Glomerular visceral epithelial cell (primary cell): ENCODE results near the gene CABP4.
A peak's percentile ranks its signal among the peaks of the same experiment; 100 is the strongest.
"Not testable (repeated sequence)": the region's sequence is repeated elsewhere in the genome, so short reads cannot be mapped to it uniquely, and the experiment has no call there.

ENCODE experiments used
- DNase-seq: peaks from one replicate; pipeline ENCODE4 v3.0.0-alpha.2; 2016; ENCODE audit errors: extremely low spot score

The CABP4 gene

DNA sequence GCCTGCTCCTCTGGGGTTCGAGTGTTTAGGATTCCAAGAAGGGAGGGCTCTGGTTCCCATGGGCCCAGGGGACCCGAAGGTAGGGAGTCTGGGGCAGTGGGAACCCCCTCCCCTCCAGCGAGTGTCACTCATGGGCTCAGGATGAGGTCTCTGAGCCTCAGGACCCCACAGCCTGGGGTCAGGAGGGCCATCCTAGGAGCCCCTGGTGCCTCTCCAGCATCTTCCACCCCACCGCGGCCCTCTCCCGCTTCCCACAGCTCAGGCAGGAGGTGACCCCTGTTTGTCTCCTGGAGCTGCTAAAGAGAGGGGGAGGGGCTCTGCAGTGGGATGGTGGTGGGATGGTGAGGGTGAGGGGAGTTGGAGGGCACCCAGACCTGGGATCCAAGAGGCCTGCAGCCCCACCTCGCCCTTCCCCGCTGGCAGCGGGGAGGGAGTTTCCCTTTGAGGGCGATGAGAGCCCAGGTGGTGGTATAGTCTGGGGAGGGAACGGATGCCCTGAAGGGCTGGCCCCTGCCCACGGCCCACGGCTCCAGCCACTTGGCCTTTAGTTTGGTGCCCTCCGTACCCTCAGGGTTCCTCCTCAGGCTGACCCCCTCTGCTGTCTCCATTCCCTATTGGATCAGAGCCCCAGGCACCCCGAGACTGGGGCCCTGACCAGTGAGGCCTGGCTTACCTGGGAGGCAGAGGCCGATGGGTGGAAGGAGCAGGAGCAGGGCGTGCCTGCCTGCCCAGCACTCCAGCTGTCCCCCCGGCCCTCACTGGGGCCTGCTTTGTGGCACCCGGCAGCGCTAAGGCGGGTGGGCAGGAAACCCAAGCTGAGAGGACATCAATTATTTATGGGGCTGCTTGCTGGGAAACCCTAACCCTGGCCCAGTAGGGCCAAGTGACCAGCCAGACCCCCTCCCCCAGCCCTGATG, 1.1 kb upstream of the CABP4 start:
- DNase-seq, result no peak

DNA sequence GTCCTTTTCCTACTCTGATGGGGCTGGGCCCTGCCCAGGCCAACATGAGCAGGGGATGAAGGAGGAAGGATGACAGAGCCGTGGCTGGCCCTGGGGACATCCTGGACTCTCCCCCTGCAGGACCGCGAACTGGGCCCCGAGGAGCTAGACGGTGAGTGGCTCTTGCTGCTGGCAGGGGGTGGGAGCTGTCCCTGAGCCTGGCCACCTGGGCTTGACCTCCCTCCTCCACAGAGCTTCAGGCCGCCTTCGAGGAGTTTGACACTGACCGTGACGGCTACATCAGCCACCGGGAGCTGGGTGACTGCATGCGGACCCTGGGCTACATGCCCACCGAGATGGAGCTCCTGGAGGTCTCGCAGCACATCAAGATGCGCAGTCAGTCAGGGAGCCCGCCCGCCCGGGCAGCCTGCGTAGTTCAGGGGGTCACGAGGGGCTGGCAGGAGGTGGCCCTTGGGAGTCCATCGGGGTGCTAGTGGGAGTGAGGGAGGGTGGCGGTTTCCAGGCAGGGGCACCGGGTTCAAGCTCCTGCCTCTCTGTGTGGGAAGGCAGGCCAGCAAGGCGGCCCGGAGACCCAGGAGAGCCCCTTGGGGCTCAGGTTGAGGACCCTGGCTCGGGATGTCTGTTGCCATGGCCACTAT, 1.0 kb downstream of the CABP4 start:
- DNase-seq, result no peak

DNA sequence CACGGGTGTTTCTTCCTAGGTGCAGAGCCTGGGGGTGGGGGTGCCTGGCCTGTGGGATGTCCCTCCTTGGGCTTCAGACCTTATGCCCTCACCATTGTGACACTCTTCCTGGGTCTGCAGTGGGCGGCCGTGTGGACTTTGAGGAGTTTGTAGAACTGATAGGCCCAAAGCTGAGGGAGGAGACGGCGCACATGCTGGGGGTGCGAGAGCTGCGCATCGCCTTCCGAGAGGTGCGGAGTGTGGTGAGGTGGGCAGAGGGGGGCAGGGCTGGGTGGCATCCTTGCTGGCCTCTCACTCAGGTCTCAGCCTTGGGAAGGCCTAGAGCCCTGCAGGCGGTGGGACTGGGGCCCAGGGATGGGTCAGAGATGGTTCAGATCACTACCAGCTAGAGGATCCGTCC, 2.3 kb downstream of the CABP4 start:
- no peak for DNase-seq

DNA sequence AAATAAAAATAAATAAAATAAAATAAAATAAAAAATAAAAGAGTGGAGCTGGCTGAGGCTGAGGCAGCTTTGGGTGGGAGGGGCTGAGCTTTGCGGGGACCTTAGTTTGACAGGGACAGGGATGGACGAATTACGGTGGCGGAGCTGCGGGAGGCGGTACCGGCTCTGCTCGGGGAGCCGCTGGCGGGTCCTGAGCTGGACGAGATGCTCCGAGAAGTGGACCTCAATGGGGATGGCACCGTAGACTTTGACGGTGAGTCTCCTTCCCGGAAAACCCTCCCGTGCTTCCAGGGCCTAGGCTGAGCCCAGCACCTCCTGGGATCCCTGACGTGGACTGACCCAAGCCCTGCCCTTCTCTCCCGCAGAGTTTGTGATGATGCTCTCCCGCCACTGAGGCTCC, 3.1 kb downstream of the CABP4 start:
- DNase-seq, result no peak

DNA sequence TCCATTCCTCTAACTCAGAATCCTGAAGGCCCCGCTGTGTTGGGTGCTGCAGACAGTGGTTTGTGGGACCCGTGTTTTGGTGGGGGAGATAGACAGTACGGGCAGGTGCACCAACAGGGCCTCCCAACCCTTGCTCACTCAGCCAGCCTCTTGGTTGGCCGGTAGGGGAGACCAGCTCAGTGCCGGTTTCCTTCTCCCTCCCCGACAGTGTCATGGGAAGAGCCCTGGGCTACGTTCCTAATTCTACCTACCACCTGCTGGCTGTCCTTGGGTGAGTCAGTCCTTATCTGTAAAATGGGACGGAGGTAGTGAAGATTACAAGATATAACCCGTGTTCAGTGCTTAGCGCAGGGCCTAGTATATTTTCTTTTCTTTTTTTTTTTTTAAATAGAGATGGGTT, 8.0 kb downstream of the CABP4 start:
- DNase-seq, result no peak

DNA sequence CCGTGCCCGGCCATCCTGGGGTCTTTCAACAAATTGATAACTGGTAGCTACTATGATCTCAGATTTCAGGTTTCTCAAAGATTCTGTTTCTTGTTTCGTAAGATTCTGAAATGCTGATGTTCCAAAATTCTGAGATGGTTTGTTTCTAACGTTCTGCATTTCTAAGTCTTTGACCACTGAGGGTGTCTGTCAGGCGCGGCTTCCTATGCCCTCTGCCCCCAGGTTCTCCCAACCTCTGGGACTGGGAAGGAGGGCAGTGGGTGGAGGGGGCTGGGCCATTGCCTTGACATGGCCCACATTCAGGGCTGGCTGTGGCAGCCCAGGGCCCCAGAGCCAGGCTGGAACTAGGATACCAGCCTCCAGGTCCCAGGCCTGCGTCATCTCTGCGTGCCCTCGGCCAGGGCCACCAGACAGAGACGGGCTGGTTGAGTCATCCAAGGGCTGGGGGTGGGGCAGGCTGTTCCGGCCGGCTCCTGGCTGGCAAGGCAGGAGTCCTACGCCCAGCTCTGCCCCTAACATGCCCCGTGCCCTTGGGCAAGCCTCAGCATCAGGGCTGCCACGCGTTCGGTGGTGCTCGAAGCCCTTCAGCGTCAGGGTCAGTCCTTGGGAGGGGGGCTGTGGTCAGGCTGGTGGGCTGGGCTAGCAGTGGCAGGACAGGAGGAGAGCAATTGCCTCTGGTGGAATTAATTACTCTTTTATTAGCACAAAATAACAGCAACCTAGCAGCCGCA, 8.7 kb downstream of the CABP4 start:
- DNase-seq, result peak; percentile 88

DNA sequence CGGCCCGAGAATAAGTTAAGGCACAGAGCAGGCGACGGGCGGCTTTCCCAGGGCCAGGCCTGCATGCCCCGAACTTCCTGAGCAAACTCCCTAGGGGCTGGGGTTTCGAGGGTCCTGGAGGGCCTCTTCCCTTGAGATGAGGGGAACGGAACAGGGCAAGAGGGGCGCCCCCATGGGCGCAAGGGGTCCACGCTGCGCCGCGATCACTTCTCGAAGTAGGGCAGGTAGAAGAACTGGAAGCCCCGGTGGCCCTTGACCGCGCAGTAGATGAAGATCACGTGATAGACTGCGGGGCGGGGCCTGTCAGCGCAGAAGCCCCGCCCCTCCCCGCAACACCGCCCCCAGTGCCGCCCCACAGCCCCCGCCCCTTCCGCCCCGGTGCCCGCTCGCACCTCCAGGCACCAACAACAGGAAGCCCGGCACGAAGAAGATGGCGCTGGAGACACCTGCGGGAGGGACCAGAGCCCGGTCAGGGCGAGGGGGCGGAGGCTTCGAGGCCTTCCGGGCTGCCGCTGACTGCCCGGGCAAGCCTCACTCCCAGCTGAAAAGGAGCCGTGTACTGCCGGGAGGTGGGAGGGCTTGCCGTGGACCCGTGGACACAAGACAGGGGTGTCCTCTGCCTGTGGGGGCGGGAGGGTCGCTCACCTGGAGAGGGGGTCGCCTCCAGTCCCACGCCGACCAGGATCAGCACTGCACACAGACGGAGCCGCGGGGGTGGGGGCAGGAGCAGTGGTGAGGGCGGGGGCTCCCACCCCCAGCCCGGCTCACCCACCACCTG, 9.4 kb downstream of the CABP4 start:
- peak; percentile 94 for DNase-seq

DNA sequence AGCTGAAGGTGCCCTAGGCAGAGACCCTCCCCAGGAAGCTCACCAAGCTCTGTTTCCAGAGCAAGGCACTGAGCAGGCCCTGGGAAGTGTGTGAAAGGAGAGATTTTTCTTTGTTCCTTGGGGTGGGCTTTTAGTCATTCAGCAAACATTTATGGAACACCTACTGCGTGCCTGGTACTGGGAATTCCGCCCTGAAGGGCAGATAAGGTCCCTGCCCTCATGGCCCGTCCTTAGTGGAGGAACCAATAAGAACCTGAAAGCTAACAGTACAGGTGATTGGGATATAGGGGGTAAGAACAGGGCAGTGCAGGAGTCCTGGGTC, 10.0 kb downstream of the CABP4 start:
- no peak for DNase-seq

DNA sequence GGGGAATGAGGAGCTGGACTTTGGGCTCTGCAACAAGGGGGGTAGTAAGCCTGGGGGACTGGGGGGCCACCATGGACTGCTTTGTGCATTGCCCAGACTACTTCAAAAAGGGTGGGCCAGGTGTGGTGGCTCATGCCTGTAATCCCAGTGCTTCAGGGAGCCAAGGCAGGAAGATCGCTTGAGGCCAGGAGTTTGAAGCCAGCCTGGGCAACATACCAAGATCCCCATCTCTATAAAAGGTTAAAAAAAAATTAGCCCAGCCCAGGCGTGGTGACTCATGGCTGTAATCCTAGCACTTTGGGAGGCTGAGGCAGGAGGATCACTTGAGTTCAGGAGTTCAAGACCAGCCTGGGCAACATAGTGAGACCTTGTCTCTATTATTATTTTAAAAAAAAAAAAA, 10.4 kb downstream of the CABP4 start:
- not testable (repeated sequence) for DNase-seq

DNA sequence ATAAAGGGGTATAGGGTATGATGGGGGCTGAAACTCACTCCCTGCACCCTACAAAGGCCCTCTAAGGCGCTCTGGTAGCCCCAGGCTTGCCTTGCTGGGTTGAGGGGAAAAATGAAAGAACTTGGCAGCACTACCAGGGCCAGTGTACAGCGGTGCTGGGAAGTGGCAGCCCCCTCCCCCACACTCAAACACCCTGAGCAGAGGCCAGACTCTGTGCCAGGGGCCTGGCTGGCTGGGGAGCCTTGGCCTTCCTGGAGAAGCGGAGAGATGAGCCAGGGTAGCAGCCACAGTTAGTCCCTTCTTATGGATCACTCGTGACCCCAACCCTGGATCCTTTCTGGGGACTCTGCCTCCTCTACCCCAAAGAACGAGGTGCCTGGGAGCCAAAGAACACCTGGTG, 11.2 kb downstream of the CABP4 start:
- no peak for DNase-seq

DNA sequence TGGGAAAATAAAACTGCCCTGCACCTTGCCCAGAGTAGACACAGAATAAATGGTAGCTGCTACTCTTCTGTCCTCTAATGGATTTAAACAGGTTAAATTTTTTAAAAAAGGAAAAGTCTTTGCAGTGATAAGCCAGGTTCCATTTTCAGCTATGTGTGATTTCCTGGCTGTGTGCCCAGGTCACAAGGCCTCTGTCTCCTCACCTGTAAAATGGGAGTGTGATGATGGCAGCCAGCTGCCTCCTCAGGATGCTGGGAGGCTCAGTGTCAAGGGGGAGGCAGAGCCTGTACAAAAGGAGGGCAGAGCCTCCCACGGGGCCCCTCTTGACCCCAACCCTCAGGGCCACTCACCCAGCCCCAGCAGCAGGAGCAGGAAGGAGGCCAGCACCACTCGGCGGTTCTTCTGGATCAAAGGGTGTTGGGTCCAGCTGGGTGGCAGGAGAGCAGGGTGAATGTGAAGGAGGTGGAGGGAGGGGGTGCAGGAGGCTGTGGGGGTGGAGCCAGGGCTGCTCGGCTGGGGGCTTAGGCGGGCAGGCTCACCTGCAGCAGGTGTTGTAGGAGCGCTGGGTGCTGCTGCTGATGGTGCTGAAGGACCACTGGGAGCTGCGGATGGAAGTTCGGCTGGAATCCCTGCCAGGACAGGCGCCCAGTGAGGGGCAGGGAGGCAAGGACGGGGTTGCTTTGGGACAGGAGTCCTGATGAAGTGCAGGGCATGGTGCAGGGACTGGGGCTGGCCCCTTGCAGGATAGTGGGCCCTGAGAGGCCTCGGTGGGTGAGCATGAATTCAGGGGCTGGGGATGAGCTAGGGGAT, 12.0 kb downstream of the CABP4 start:
- DNase-seq, result no peak

DNA sequence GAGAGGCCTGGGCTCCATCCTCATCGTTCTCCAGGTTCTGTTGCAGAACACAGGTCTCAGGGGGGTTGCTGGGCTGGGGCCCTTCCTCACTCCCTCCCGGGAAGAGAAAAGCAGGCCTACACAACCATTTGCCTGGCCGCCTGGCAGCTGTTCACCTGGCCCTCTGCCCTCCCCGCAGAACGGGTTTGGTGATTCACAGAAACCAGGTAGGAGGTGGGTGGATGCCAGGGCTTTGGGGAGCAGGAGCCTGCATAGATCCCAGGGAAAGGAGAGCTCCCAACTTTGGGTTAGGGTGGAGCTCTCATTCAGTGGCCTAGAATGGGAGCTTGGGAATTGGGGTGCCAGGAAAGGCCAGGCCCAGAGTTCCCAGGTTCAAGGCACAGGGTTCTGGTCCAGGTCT, 12.9 kb downstream of the CABP4 start:
- no peak for DNase-seq

DNA sequence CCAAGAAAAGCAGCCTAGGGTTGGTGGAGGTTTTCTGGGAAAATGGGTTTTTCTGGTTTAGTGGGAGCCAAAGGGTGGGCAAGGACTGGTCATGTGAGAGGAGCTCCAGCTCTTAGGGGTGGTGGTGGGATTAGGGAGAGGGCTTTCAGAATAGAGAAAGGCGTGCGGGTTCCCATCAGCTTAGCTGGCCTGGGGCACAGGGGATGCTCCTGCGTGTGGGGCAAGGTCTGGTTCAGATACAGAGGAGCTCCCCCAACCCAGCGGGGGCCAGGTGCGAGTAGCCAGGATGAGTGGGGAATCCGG, 13.3 kb downstream of the CABP4 start:
- no peak for DNase-seq

DNA sequence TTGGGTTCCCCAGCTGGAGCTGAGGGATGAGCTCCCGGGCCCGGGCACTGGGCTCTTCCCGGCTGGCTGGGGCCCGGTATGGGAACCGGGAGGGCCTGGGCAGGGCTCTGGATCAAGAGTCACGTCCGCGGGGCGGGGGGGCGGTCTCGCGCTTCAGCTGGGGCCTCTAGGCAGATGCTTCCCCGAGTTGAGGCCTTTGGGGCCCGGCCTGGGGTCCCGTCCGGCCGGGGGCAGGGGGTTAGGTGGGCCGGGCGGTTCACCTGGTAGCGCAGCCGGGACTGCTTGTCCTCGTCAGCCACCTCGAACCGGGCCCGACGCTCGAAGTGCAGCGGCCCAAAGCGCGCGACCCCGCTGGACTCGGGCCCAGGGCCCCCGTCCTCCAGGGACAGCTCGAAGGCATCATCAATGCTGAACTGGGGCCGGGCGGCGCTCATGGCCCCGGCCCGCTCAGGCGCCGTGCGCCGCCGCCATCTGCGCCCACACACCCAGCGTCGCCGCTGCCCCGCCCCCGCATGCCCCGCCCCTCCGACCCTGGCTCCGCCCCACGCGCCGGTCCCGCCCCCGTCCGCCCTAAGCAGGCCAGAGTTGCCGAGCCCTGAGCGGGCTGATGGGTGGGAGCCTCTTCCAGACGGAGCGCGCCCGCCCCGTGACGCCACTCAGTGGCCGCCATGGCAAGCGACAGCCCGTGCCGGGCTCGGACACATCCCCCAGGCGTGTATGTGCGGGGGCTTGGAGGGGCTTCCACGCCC, 13.8 kb downstream of the CABP4 start, which contains the start of gene TMEM134:
Gene TMEM134, minus strand, starts transcription at position 493 of the 749 bp plus-strand sequence. Its CDS starts 59 bp downstream, at position 434.
- DNase-seq, result peak; percentile 92

DNA sequence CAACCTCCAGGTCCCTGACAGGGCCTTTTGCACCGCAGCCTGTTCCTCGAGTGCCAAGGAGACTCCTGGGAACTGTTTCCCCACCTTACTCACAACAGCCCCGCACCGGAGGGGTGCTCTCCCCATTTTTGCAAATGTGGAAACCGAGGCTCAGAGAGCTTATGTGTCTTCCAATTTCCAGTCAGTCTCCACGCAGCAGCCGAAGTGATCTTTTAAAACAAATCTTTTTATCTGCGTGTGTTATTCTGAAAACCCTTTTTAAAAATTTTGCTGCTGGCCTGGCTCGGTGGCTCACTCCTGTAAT, 14.3 kb downstream of the CABP4 start:
- DNase-seq, result no peak

DNA sequence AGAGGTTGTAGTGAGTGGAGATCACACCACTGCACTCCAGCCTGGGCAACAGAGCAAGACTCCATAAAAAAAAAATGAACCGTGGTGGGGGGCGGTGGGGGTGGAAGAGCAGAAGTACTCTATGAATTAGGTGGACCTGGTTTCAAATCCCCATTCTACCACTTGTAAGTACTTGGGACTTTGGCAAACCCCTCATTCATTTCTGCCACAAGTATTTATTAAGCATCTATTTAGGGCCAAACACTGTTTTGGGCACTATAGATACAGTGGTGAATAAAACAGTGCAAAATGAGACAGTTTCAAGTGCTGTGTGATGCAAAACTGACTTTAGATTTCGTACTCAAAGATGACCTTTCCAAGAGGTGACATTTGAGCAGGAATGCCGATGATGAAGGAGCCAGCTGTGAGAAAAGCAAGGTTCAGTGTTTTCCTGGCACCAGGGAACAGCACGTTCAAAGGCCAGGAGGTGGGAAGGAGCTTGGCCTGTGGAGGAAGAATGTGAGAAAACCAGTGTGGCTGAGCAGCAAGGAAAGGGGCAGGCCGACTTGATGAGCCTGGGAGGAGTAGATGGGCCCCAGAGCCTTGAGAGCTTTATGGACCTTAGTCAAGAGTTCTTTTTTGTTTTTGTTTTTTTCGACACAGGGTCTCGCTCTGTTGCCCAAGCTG, 15.3 kb downstream of the CABP4 start:
- DNase-seq, result no peak

DNA sequence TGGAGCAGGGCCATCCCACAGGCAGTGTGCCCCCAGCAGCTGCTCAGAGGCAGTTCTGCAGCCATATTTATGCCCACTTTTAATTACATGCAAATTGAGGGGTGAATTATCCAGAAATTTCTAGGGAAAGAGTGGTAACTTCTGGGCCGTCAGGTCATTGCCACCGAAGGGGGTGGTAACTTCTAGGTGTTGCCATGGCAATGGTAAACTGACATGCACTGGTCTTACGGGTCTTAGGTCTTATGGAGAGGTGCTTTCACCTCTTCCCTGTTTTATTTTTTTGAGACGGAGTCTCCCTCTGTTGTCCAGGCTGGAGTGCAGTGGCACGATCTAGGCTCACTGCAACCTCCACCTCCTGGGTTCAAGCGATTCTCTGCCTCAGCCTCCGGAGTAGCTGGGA, 17.7 kb downstream of the CABP4 start:
- no peak for DNase-seq

DNA sequence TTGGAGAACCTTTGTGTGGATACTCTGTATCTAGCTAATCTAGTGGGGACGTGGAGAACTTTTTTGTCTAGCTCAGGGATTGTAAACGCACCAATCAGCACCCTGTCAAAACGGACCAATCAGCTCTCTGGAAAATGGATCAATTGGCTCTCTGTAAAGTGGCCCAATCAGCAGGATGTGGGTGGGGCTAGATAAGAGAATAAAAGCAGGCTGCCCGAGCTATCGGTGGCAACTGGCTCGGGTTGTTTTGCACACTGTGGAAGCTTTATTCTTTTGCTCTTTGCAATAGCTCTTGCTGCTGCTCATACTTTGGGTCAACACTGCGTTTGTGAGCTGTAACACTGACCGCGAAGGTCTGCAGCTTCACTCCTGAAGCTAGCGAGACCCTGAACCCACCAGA, 21.5 kb downstream of the CABP4 start:
- not testable (repeated sequence) for DNase-seq

DNA sequence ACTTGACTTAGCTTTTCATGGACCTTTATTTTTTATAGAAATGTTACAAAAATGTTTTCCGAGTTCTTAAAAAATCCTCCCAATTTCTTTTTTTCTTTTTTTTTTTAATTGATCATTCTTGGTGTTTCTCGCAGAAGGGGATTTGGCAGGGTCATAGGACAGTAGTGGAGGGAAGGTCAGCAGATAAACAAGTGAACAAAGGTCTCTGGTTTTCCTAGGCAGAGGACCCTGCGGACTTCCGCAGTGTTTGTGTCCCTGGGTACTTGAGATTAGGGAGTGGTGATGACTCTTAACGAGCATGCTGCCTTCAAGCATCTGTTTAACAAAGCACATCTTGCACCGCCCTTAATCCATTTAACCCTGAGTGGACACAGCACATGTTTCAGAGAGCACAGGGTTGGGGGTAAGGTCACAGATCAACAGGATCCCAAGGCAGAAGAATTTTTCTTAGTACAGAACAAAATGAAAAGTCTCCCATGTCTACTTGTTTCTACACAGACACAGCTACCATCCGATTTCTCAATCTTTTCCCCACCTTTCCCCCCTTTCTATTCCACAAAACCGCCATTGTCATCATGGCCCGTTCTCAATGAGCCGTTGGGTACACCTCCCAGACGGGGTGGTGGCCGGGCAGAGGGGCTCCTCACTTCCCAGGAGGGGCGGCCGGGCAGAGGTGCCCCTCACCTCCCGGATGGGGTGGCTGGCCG, 22.3 kb downstream of the CABP4 start:
- DNase-seq, result not testable (repeated sequence)
